ENCODE results near the gene HDAC4. TPM values are rescaled to one million over a fixed set of nuclear protein-coding genes. Genes with fewer than 3 reads are reported as not detected.

Gene HDAC4
- total RNA-seq, 1 donor: 20.3 TPM

DNA sequence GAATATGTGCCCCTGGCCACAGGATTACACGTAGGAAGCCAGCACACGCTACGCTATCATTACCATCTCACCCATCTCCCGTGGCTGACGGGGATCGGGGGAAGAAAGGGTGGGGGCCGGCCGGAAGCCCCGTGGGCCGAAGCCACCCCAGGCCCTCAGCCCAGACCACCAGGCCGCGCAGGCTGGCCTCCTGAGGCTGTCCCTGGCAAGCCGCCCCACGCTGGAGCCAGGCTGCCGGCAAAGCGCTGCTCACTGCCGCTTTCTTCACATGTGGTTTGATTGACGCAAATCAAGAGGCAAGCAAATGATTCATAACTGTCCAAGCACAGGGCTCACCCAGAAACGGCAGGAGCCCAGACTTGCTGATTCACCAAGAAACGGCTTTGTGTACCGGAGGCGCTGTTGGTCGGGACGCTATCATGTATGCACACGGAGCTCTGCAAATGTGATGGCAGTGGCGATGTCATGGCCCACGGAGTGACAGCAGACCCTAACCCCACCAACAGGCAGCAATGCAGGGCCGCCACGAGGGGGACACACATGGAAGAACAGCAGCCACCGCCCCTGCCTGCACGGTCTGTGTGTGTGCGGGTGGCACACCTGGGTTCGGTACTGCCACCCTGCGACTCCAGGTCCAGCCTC is 125.7 kb downstream of the HDAC4 start:
- TF ChIP-seq, protein P1, sequence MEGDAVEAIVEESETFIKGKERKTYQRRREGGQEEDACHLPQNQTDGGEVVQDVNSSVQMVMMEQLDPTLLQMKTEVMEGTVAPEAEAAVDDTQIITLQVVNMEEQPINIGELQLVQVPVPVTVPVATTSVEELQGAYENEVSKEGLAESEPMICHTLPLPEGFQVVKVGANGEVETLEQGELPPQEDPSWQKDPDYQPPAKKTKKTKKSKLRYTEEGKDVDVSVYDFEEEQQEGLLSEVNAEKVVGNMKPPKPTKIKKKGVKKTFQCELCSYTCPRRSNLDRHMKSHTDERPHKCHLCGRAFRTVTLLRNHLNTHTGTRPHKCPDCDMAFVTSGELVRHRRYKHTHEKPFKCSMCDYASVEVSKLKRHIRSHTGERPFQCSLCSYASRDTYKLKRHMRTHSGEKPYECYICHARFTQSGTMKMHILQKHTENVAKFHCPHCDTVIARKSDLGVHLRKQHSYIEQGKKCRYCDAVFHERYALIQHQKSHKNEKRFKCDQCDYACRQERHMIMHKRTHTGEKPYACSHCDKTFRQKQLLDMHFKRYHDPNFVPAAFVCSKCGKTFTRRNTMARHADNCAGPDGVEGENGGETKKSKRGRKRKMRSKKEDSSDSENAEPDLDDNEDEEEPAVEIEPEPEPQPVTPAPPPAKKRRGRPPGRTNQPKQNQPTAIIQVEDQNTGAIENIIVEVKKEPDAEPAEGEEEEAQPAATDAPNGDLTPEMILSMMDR (IDR thresholded peaks at IDR 0.05; ENCODE audit: insufficient read depth, low read depth, low read length): peak; percentile 5
- peak; percentile 94 for DNase-seq (ENCODE audit: low read depth)
- no peak overlapping the region for H3K4me3 ChIP-seq (ENCODE audit: low read depth, low read length)

DNA sequence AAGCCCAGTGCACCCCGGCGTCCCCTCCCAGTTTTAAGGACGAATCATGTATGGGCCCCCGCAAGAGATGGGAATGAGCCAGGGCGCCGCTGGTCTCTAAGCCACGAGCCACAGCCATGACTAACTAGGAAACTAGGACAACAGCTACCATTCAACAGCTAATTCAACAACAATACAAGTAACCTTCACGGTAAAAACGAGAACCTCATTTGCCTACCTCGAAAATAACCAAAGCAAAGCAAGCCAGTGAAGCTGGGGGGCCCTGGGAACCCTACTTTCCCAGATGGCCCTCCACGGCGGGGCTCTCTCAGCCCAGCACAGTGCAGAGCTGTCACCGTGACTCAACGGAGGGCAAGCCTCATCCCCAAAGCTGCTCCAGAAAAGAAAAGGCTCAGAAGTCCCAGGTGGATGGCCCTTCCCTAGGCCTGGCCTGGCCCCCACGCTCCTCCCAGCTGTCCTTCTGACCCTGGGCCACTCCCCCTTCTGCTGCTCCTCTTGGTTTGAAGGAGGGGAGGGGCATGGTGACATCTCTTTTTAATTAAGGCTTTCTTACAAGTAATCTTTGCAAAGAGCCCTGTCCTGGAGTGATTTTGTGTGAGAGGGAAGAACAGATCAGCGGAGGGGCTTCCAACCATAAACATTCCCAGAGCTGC is 126.3 kb downstream of the HDAC4 start:
- TF ChIP-seq, protein P1 (IDR thresholded peaks at IDR 0.05; ENCODE audit: insufficient read depth, low read depth, low read length): no peak
- no peak overlapping the region for H3K4me3 ChIP-seq (ENCODE audit: low read depth, low read length)
- peak; percentile 69 for DNase-seq (ENCODE audit: low read depth)

DNA sequence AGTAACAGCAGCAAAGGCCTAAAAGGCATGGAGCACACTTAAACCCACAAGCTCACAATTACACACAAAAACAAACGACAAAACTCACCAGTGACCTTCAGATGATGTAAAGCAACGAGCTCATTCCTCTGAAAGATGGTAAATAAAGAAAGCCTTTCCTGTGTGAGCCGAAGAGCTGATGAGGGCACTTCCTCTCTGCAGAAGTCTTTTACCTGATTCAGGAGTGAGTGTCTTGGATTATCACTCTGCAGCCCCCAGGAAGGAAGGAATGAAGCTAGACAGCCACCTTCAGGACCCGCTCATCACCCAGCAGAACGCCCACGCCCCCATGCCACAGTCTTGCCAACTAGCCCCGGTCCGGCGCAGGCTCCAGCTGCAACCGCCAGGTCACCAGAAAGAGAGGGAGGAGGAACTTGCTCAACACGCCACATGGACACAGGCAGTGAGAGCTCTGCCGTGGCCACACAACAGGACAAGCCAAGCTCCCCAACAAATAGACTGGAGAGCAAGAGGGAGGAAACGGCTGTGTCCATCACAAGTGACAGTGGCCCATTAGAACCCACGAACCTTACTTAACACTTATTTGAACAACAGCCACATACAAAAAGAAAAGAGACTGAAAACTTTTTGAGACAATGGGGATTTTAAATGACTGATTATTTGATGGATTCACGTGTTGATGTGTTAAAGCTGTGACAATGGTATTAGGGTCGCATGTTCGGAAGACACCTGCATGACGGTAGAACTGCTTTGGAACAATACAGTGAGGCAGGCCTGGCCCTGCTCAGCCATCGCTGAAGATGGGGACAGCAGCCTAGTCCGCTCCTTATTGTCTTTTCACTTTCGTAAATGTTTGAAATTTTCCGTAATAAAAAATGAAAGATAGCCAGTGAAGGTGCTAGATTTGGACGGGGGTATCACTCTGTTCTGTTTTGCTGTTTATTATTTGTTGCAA is 127.3 kb downstream of the HDAC4 start:
- DNase-seq (ENCODE audit: low read depth): no peak
- H3K4me3 ChIP-seq (ENCODE audit: low read depth, low read length): no peak overlapping the region

DNA sequence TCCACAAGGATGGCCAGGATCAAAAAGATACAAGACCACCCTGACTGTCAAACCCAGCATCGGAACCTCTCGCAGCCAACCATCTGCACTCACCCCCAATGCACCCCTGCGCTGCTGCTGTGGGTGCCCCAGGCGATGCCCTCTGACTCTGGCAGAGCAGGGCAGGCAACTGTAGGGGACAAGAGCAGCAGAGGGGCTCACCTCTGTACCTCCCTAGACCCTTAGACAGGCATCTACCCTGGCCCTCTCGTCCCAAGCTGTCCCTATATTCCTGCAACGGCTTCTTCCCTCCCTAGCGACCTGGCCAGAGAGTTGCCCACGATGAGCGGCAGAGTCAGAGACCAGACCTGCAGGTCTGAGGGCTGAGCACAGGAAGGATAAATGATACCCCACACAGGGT is 128.2 kb downstream of the HDAC4 start:
- DNase-seq (ENCODE audit: low read depth): no peak
- TF ChIP-seq, protein P1 (IDR thresholded peaks at IDR 0.05; ENCODE audit: insufficient read depth, low read depth, low read length): no peak

More for the DNA sequence above, 127.3 kb downstream of the HDAC4 start:
- TF ChIP-seq, protein P1 (IDR thresholded peaks at IDR 0.05; ENCODE audit: insufficient read depth, low read depth, low read length): no peak

DNA sequence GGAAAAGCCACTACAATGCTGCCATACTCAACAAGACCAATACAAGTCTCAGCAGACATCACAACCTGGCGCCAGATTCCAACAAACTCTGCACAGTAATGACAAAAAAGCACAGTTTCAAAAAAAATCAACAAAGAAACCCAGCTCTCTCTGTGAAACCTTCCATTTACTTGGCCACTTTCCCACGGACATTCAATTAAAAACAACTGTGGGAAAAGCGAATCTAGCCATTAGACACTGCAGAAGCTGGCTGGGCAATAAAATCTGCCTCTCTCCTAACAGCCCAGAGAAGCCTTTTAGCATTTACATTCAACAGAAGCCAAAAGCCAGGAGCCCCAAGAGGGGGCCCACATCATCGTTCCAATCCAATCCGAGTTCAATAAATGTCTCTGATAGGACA is 128.9 kb downstream of the HDAC4 start:
- peak; percentile 71 for DNase-seq (ENCODE audit: low read depth)
- no peak overlapping the region for H3K4me3 ChIP-seq (ENCODE audit: low read depth, low read length)
- TF ChIP-seq, protein P1 (IDR thresholded peaks at IDR 0.05; ENCODE audit: insufficient read depth, low read depth, low read length): no peak

More for the DNA sequence above, 128.2 kb downstream of the HDAC4 start:
- no peak overlapping the region for H3K4me3 ChIP-seq (ENCODE audit: low read depth, low read length)

DNA sequence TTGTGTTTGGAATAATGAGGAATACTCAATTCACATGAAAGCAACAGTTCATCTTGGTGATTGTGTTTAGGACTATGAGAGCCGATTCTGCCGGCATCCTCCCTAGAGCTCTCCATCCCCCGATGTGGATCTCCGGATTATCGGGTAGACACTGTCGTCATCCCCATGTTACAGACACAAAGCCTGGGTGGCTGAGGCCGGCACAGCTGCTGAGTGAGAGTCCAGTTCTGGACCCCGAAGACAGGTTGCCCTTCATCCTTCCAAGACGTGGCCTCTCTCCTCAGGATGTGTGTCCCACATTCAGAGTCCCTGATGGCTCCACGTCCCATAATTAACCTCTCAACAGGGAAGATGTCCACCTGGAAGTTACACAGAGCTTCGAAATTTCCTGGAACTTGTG is 129.3 kb downstream of the HDAC4 start:
- no peak overlapping the region for H3K4me3 ChIP-seq (ENCODE audit: low read depth, low read length)
- TF ChIP-seq, protein P1 (IDR thresholded peaks at IDR 0.05; ENCODE audit: insufficient read depth, low read depth, low read length): no peak
- DNase-seq (ENCODE audit: low read depth): no peak

Data from fibroblast of villous mesenchyme (primary cell).